ENCODE results near the gene HNF1B.

- TF ChIP-seq POLR2AphosphoS5 (IDR thresholded peaks at IDR 0.05; ENCODE audit: low read depth, low read length) (no peak), SMC3 (IDR thresholded peaks at IDR 0.05; ENCODE audit: low read depth, low read length) (no peak), CTCF (IDR thresholded peaks at IDR 0.05) (no peak)
These were observed 11.2 kb upstream of the HNF1B start for GRCh38 chr17:37756051-37756450.

Data from SK-N-SH (cell line).